Neutrophil (primary cell): ENCODE results near the gene HSPG2.

Source experiments
- H3K27ac ChIP-seq: fragments of 200-600 bp; sonication (generic); 2 replicates; pipeline ENCODE4 v1.5.1; 2016; ENCODE audit warnings: mild to moderate bottlenecking, moderate library complexity
- H3K27me3 ChIP-seq: fragments of 200-600 bp; sonication (generic); 2 replicates; pipeline ENCODE4 v1.6.0; 2016; ENCODE audit warnings: mild to moderate bottlenecking
- H3K36me3 ChIP-seq: fragments of 200-600 bp; sonication (generic); 2 replicates; pipeline ENCODE4 v1.5.1; 2017
- H3K4me1 ChIP-seq, 2 experiments: fragments of 200-600 bp in 1 of 2; sonication (generic) in 1 of 2; 1 replicate in 1 of 2; 2 replicates in 1 of 2; pipeline versions ENCODE4 v1.5.1 to v1.6.1; 2013 to 2016; ENCODE audit warnings: low read depth in 1 of 2, low read length in 1 of 2, mild to moderate bottlenecking in 1 of 2, moderate library complexity in 1 of 2; ENCODE audit not compliant: control insufficient read depth in 1 of 2, insufficient read depth in 1 of 2
- H3K4me3 ChIP-seq, 2 experiments: fragments of 200-600 bp in 1 of 2; sonication (generic) in 1 of 2; 1 replicate in 1 of 2; 2 replicates in 1 of 2; pipeline ENCODE4 v1.5.1; 2013 to 2016; ENCODE audit warnings: low read depth in 1 of 2, low read length in 1 of 2, mild to moderate bottlenecking in 1 of 2, moderate library complexity in 1 of 2
- H3K9me3 ChIP-seq: fragments of 200-600 bp; sonication (generic); 2 replicates; pipeline ENCODE4 v1.5.1; 2016
- TF ChIP-seq, protein P1 (sequence below): fragments of 200-600 bp; sonication (generic); IDR thresholded peaks from 2 replicates; pipeline ENCODE4 v1.5.1; 2016; ENCODE audit warnings: antibody characterized with exemption

HSPG2 gene

DNA sequence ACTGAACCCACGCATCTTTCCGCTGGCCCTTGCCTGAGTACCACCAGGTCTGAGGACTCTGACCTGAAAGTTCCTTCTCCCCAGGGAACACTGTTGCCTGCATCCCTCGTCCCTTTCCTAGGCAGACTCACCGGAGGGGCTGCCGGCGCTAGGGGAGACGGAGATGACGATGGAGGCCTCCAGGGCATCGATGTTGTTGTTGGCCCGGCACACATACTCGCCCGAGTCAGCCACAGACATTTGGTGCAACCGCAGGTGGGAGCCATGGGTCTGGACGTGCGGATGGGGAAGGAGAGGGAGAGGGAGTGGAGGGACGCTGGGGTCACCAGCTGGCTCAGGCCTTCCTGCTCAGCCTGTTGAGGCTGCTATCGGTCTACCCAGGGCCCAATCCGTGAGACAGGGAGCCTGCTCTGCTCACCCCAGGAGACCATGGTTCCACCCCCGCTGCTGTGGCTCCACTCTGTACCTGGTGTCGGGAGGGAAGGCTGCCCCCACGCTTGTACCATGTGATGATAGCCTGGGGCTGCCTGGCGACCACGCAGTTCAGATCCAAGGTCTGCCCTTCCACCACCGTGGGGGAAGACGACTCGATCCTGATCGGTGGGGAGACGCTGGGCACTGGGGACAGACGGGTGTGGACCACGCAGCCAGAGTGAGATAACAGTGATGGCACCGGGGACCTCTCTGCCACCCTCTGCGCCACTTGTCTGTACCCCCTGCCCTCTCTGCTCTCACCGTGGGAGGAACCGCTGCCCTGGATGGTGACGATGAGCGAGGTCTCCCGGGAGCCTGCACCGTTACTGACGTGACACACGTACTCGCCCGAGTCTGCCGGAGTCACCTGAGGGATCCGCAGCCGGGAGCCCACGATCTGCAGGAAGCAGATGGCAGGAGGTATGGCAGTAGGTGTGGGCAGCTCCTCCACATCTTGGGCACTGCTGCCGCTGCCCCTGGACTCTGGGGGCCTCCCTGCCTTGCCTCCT lies 89.6 kb downstream of the HSPG2 start:
- no peaks in the 10 kb centered on the region for H3K9me3 ChIP-seq
- TF ChIP-seq, protein P1, sequence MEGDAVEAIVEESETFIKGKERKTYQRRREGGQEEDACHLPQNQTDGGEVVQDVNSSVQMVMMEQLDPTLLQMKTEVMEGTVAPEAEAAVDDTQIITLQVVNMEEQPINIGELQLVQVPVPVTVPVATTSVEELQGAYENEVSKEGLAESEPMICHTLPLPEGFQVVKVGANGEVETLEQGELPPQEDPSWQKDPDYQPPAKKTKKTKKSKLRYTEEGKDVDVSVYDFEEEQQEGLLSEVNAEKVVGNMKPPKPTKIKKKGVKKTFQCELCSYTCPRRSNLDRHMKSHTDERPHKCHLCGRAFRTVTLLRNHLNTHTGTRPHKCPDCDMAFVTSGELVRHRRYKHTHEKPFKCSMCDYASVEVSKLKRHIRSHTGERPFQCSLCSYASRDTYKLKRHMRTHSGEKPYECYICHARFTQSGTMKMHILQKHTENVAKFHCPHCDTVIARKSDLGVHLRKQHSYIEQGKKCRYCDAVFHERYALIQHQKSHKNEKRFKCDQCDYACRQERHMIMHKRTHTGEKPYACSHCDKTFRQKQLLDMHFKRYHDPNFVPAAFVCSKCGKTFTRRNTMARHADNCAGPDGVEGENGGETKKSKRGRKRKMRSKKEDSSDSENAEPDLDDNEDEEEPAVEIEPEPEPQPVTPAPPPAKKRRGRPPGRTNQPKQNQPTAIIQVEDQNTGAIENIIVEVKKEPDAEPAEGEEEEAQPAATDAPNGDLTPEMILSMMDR: no peak
- H3K27ac ChIP-seq: no peak overlapping the region
- H3K4me3 ChIP-seq: no peak overlapping the region
- H3K27me3 ChIP-seq: no peaks in the 10 kb centered on the region
- no peaks in the 10 kb centered on the region for H3K36me3 ChIP-seq
- no peaks in the 10 kb centered on the region for H3K4me1 ChIP-seq

- H3K4me1 ChIP-seq: no peaks in the 10 kb centered on the region
- H3K36me3 ChIP-seq: no peaks in the 10 kb centered on the region
- no peaks in the 10 kb centered on the region for H3K9me3 ChIP-seq
- TF ChIP-seq, protein P1: no peak
- no peak overlapping the region for H3K27ac ChIP-seq
- no peak overlapping the region for H3K4me3 ChIP-seq
- no peaks in the 10 kb centered on the region for H3K27me3 ChIP-seq
These were observed 91.2 kb downstream of the HSPG2 start for GRCh38 chr1:21845646-21846641.

DNA sequence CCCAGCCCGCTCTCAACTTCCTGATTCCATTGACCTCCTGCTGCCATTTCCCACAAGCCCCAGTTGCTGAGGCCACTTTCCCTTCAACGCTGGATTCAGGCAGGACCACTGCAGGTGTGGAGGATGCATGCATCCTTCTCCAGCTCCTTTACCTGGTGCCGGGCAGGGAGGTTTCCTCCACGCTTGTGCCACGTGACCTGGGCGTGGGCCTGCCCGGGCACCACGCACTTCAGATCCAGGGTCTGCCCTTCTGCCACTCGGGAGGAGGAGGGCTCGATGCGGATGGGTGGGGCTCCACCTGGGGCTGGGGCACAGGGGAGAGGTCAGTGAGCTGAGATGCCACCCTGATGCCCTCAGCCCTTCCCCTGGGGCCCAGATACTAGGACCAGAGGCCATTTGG lies 93.1 kb downstream of the HSPG2 start:
- no peak overlapping the region for H3K27ac ChIP-seq
- no peaks in the 10 kb centered on the region for H3K36me3 ChIP-seq
- H3K4me3 ChIP-seq: no peak overlapping the region
- TF ChIP-seq, protein P1: no peak
- H3K4me1 ChIP-seq: no peaks in the 10 kb centered on the region
- no peaks in the 10 kb centered on the region for H3K27me3 ChIP-seq
- H3K9me3 ChIP-seq: no peaks in the 10 kb centered on the region

GRCh38 chr1:21843208-21843607 lies 93.9 kb downstream of the HSPG2 start:
- Histone ChIP-seq H3K9me3 (no peaks in the 10 kb centered on the region), H3K4me1 (no peaks in the 10 kb centered on the region), H3K27ac (no peak overlapping the region), H3K4me3 (no peak overlapping the region), H3K27me3 (no peaks in the 10 kb centered on the region), H3K36me3 (no peaks in the 10 kb centered on the region)
- TF ChIP-seq, protein P1: no peak

GRCh38 chr1:21842606-21843162 lies 94.4 kb downstream of the HSPG2 start:
- Histone ChIP-seq H3K9me3 (no peaks in the 10 kb centered on the region), H3K4me3 (no peak overlapping the region), H3K27ac (no peak overlapping the region), H3K4me1 (no peaks in the 10 kb centered on the region), H3K27me3 (no peaks in the 10 kb centered on the region), H3K36me3 (no peaks in the 10 kb centered on the region)
- TF ChIP-seq, protein P1: no peak
